ENCODE data around the gene USP21.

Gene USP21

DNA sequence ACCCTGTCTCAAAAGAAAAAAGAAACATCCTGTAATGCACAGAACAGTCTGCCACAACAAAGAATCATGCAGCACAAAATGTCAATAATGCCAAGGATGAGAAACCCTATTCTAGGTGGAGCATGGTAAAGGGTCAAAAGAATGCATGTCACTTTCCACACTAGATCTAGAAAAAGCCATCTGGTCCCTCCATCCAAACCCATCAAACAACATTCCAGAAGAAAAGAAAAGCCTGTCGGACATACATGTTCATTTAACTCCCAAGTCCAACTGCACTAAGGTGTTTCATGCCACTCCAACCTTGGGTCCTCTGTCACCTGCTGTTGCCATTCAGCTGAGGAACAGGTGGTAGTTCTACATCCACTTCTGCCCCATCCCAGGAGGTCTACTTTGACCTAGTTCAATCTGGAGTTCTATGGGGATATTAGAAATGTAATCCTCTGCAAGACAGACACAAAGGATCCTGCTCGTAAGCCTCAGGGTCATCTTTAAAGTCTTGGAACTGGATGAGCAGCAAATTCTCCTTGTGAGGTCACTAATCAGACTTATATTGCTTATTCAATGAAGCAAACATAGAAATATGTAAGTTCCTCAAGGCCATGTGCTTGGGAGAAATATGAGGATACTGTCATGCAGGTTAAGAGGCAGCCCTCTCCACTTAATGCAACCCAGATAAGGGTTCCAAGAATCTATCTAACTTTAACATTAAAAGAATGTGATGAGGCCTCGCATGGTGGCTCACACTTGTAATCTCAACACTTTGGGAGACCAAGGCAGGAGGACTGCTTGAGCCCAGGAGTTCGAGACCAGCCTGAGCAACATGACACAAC, 30.5 kb upstream of the USP21 start:
- TF ChIP-seq, protein P1, sequence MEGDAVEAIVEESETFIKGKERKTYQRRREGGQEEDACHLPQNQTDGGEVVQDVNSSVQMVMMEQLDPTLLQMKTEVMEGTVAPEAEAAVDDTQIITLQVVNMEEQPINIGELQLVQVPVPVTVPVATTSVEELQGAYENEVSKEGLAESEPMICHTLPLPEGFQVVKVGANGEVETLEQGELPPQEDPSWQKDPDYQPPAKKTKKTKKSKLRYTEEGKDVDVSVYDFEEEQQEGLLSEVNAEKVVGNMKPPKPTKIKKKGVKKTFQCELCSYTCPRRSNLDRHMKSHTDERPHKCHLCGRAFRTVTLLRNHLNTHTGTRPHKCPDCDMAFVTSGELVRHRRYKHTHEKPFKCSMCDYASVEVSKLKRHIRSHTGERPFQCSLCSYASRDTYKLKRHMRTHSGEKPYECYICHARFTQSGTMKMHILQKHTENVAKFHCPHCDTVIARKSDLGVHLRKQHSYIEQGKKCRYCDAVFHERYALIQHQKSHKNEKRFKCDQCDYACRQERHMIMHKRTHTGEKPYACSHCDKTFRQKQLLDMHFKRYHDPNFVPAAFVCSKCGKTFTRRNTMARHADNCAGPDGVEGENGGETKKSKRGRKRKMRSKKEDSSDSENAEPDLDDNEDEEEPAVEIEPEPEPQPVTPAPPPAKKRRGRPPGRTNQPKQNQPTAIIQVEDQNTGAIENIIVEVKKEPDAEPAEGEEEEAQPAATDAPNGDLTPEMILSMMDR (conservative IDR thresholded peaks at IDR 0.05), result no peak

DNA sequence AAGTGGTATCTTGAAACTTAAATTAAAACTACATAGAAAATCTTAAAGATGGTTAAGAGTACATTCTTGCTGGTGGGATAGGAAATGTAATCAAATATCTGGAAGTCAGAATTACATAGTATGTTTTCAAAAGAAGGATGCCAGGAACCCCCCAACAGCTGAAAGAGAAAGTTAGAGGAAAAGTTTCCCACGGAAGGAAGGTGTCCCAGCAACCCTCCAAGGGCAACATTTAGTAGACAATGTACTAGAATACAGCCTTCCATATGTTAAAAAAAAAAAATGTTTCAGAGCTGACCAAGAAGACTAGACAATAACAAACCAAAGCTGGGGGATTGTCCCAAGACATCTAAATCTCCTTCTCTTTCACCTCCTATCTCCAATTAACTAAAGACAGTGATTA, 29.0 kb upstream of the USP21 start:
- H3K27ac ChIP-seq, result no peak overlapping the region
- TF ChIP-seq, protein P1 (conservative IDR thresholded peaks at IDR 0.05), result no peak

More for the DNA sequence above, 30.5 kb upstream of the USP21 start:
- no peak overlapping the region for H3K27ac ChIP-seq

DNA sequence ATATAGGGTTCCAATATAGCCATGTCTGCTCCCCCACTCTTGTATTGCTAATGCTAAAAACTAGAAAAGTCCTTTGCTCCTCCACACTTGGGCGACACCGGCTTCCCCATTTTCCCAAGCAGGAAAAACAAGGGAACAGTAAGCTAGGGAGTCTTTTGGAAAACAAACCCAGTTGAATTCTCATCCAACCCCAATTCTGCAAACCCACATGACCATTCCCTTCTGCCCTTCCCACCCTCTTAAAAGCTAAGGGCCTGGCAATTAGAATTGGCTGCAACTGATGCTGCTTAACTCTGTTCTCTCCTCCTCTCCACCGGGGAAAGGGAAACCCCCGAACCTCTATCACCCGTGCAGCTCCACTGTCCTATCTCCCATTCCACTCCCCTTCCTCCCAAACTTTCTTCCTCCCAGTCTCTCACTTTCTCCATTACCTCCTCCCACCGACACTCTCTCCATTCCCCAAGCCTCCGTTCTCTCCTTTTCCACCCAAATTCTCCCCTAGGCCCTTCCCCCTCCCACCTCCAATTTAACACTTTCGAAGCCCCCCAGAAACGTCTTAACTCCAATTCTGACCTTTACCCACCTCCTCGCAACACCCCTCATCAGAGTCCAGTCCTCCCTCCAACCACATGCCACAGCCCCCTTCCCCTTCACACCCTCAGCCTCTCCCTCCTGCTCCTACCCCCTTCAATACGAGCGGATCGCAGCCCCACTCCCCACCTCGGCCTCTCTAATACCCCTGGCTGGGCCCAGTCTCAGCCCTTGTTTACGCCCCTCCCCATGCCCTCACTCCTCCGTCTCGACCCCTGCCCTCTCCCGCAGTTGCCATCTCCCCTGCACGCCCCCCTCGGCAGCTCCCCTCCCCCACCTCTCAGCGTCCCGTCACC, 27.5 kb upstream of the USP21 start:
- peak overlapping the region; percentile 96 for H3K27ac ChIP-seq
- TF ChIP-seq, protein P1 (conservative IDR thresholded peaks at IDR 0.05), result no peak

DNA sequence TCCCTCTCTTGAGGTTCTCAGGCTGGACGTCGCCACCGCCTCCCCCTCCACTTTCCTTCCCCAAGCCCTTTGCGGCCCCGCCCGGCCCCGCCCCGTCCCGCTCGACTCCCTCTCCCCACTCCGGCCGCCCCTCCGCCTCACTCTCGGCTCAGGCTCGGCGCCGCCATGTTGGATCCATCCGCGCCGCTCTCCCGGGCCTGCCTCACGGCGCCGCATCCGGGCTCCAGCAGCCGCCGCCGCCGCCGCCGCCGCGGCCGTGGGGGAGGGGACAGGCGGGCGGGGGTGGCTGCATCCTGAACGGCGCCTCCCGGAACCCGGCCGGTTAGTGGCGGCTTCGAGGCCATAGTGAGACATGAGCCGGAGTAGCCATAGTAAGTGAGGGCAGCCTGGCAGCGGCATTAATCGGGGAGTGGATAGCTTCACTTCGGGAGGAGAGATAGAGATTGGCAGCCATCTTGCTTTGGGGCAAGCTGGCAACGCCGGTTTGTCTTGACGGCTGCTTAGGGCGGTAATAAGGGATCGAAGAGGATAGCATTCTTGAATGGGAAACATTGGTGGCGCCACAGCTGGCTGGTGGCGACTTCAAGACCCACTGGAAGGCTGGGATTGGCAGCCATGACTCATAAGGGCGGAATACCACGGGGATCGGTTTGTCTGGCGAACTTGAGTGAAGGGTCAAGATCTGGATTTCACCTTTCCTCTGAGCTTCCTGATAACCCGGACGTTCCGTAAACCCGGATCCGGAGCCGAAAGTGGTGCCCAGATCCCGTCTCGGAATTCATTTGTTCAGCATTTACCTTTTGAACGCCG, 26.7 kb upstream of the USP21 start, which contains the start of gene DEDD:
Gene DEDD (minus strand): TSS at position 258 of the 810 bp plus-strand sequence. CDS start 8,205 bp downstream, outside the sequence.
- H3K27ac ChIP-seq, result peak within 1 kb of the TSS; percentile 96
- TF ChIP-seq, protein P1 (conservative IDR thresholded peaks at IDR 0.05), result 0 out of 2 replicates have a peak, but pooled peaks have one; percentile 16

DNA sequence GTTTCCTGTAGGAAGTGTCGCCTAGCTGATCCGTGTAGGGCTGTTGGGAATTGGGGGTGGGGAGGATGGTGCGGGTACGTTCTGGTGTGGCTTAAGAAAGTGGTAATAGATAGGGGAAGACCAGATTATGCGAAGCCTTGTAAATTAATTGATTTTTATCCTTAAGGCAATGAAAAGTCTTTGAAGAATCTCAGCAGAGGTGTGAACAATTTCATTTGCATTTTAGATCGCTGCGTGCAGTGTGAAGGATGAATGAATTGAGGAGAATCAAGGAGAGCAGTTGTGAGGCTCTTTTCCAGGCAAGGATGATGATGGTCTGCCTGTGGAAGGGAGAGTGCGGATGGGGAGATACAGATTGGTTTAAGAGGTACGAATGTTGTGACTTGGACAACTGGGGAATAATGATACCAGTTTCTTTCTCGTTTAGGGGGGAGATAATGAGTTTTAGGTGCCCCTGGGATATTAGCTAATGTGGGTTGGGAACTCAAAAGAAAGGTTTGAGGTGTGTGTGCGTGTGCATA, 26.0 kb upstream of the USP21 start:
- TF ChIP-seq, protein P1 (conservative IDR thresholded peaks at IDR 0.05), result no peak
- H3K27ac ChIP-seq, result peak overlapping the region; percentile 96

DNA sequence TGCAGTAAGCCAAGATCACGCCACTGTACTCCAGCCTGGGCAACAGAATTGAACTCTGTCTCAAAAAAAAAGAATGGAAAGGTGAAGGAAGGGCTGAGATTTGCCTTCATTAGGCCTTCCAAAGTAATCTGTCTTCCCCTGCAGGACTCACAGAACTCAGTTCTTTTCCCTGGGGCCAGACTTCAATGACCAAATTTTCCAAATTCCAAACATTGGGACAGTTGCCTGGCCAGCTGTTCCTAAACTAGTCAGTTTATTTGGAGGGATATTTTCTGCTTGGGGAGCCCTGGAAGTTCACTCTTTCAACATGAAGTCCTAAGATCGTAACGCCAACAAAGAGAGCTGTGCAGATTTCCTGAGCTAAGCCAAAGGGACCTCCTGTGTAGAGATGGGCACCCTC, 21.4 kb upstream of the USP21 start:
- TF ChIP-seq, protein P1 (conservative IDR thresholded peaks at IDR 0.05), result no peak
- H3K27ac ChIP-seq, result no peak overlapping the region
